ENCODE measurements around the gene CORO1C.

CORO1C gene

DNA sequence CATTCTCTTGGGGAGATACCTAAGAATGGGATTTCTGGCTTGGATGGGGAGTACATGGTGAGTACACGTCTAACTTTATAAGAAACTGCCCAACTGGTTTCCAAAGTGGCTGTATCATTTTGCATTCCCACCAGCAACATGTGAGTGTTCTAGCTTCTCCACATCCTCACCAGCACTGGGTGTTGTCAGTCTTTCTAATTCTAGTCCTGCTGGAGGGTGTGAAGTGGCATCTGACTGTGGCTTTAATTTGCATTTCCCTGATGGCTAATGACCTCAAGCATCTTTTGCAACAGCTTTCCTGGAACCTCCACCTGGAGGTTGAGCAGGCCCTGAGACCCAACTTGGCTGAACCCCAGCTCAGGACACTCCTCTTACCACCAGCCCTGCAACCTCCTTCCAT, 115.4 kb downstream of the CORO1C start:
- no peak for DNase-seq (ENCODE audit: low read depth in 2 of 2)

DNA sequence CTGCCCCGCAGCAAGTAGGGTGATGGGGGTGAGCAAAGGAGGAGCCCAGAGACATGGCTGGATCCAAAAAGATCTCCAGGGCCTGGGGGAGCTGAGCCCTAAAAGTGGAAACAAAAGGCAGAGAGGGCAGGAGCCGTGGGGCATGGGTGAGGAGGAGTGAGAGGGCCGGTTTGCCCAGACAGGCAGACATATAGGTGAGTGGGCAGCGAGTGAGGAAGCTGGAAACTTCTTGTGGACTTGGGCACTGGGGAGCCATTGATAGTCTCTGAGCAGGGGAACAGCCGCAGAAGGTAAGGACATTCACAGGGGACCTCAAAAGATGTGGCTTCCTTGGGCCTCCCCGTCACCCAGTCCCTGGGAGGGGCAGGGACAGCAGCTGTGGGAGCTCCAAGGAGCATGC, 116.7 kb downstream of the CORO1C start:
- no peak for DNase-seq (ENCODE audit: low read depth in 2 of 2)

DNA sequence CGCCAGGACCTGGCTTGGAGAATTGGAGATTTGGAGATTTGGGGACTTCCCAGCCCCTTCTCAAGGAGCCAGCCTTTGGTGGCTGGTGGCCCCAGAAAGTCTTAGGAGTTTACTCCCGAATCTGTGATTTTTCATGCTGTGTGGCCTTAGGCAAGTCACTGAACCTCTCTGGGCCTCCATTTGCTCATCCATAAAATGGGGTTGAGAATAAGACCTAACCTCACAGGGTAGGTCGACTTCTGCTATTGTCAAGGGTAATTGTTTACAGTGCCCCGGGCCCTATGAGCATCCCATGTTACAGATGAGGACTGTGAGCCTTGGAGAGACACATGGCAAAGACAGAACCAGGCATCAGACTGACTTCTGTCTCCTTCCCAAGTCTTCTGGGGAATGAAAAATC, 117.3 kb downstream of the CORO1C start:
- DNase-seq (ENCODE audit: low read depth in 2 of 2): no peak

DNA sequence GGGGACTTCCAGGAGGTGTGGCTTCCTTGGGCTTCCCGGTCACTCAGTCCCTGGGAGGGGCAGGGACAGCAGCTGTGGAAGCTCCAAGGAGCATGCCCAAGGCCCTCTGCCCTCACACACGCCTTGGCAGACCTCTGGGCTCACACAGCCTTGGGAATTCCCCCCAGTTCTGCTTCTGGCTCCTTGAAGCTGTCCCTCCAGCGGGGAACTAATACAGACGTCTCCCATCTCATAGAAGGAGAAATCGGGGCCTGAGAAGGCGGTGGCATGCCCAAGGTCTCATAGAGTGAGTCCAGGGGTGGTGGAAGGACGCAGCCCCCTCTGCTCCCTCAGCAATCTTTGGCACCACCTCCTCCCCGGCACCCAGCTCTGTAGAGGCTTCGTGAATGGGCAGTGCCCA, 117.8 kb downstream of the CORO1C start:
- DNase-seq (ENCODE audit: low read depth in 2 of 2): no peak

DNA sequence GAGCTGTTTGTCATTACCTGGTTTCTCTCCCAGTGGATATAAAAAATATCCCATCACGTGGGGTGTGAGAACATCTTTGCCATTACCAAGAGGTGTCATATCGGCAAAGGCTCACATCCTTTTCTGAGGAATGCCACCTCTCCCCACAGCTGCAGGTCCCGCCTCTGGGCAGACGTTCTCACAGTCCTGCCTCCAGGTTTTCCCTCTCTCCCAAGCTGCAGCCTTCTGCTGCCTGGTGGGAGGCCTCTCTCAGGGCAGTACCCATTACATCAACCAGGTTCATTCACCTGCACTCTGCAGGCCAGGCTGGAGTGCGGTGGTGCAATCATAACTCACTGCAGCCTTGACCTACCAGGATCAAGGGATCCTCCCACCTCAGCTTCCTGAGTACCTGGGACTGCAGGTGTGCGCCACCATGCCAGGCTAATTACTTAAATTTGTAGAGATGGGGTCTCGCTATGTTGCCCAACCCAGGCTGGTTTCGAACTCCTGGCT, 118.5 kb downstream of the CORO1C start:
- no peak for DNase-seq (ENCODE audit: low read depth in 2 of 2)

DNA sequence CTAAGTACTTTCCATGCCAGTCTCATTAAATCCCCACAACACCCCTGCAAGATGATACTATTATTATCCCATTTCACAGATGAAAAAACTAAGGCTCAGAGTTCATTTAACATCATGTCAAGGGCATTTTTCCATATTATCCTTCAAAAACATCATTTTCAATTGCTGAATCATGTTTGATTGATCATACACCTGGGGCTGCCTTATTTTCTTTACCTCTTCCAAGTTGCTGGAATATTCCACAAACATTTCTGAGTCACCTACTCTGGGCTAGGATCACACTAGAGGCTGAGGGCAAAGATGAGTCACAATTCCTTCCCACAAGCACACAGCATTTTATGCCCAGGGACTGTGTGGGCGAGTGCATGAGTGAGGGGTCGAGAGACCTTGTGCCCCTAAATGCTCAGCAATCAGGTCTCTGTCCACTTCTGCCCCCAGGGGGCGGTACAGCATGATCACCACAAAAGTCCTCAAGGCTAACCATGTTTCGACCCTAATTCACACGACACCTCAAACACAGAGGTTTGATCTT, 119.4 kb downstream of the CORO1C start:
- peak in 1 of 2 experiments; percentile 62 for DNase-seq (ENCODE audit: low read depth in 2 of 2)

DNA sequence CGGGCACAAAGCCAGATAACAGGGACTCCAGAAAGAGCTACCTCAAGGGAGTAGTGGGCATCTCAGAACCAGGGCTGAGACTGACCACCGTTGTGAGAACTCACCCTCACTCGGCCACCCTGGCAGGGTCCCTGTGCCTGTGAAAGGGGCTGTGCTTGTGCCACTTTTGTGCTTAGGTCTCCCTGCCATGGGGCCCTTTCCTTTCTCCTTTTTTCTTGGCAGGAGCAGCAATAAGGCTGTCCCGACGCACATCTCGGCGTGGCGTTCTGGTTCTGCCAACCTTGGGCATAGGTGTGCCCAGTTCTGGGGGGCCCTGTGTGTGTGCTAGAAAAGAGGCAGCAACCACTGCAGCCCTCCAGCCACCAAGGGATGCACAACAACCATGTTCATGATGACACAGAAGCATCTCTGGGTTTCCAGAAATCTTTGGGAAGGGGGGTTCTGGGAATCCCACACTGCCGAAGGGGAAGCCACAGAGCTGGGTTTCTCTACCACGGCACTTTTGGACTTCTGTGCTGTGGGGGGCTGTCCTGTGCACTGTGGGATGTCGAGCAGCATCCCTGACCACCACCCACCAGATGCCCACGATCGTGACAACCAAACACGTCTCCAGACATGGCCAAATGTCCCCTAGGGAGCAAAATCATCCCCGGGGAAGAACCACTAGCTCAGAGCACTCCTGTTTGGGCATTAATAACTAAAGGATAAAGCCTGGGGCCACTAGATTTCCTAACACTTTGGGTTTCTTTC, 120.3 kb downstream of the CORO1C start:
- DNase-seq (ENCODE audit: low read depth in 2 of 2): no peak

DNA sequence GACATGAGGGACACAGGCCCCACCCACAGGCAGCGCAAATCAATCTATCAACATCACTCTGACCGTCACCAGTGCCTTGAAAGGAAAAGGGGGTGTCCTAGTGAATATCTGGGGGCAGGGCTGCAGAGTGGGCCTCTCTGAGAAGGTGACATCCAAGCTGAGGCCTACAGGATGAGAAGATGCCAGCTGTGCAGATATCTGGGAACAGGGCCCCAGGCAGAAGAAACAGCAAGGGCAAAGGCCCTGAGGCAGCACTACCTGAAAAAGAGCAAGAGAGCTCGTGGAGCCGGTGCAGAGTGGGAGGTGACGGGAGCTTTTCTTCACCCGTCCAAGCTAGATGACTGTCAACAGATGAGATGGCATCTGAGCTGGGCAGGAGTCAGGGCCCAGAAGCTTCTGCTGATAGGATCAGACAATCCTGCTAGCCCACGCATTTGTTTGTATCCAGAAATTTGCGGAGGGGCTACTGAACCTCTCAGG, 120.9 kb downstream of the CORO1C start:
- DNase-seq (ENCODE audit: low read depth in 2 of 2): no peak

DNA sequence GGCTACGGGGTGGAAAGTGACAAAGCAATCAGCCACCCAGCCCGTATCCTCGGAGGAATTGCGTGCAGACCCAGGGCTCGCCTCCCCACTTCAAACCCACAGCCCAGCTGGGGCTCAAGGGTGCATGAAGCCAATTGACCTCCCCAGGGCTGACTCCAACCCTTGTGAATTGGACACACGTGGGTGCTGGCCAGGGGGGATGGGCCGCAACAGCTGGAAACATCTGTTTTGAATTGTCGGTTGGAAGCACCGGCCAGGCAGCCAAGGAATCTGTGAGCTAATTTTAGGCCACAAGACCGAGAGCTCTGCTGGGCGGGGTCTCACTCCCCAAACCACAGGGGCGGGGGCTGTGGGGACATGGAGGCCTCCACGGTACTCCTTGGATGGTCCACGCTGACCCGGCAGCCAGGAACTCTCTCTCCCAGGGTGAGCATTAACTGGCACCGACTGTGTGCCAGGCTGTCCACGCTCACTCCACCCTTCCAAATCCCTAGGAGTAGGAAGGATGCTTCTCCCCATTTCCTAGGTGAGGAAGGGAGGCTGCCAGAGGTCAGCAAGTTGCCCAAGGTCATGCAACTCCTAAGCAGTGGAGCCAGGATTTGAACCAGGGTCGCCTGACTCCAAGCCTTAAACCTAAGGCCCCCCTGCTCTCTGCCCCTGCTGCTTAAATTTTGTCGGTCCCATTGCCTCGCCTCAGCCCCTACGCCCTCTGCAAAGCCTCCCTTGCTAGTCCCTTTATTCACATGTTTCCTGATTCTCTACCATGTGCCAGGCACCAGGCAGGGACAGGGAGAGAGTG, 121.6 kb downstream of the CORO1C start:
- DNase-seq (ENCODE audit: low read depth in 2 of 2): peak; percentile 82 to 84

DNA sequence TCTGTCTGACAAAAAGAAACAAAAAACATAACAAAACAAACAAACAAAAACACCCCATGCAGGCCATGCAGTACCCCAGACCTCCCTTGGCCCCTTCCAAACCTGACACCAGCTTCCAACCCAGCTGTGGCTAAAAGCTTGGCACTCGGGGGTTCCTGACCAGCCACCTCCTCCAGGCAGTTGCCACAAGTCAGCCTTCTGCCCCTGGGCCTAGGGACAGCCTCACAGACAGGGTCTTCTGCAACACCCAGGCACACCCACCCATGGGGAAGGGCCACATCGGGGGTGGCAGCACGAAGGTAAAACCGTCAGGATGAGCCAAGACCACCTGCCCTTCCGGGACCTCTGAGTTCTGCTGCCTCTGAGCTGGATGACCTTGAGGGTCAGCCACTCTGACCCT, 122.7 kb downstream of the CORO1C start:
- no peak for DNase-seq (ENCODE audit: low read depth in 2 of 2)

DNA sequence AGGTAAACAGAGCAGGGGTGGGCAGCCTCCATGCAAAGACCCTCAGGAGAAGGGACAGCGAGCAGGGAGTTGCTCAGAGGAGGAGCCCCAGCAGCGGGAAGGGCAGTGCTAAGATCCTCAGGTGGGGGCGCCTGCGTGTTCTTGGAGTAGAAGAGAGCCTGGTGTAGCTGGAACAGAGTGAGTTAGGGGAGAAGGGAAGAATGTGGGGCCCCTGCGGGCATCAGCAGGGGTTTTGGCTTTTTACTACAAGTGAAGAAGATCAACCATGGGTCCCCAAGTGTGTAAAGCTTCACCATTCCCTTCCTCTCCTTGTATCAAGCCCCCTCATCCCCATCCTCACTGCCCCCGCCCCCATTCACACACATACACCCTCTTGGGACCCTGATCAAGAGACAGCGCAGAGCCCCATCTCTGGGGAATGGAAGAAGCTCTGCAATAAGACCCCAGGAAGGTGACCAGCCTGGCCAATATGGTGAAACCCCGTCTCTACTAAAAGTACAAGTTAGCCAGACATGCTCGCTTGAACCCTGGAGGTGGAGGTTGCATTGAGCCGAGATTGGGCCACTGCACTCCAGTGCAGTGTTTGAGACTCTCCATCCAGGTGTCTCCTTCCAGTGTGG, 123.2 kb downstream of the CORO1C start:
- DNase-seq (ENCODE audit: low read depth in 2 of 2): no peak

DNA sequence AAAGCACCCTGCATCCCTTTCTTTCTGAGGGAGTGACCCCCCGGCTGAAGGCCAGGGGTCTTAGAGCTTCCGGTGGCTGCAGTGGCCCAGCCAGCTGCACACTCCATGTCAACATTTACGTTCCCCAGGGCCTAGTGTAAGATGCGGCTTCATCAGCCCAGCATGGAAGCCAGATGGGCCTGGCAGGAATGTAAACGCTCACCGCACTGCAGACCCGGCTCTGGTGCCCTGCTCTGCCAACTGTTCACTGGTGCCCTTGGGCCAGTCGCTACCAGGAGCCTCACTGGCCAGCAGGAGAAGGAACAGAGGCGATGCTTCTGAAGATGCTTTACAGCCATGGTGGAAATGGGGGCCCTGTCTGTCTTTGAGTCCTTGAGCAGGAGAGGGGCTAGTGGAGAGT, 124.8 kb downstream of the CORO1C start:
- DNase-seq (ENCODE audit: low read depth in 2 of 2): no peak

DNA sequence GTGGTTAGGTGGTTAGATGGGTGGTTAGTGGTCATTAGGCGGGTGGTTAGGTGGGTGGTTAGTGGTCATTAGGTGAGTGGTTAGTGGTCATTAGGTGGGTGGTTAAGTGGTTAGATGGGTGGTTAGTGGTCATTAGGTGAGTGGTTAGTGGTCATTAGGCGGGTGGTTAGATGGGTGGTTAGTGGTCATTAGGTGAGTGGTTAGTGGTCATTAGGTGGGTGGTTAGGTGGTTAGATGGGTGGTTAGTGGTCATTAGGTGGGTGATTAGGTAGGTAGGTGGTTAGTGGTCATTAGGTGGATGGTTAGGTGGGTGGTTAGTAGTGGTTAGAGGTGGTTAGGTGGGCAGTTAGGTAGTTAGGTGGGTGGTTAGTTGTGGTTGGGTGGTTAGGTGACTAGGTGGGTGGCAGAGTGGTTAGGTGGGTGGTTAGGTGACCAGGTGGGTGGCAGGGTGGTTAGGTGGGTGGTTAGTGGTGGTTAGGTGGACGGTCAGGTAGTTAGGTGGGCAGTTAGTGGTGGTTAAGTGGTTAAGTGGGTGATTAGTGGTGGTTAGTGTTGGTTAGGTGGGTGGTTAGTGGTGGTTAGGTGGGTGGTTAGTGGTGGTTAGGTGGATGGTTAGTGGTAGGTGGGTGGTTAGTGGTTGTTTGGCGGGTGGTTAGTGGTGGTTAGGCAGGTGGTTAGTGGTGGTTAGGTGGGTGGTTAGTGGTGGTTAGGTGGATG, 125.5 kb downstream of the CORO1C start:
- DNase-seq (ENCODE audit: low read depth in 2 of 2): no peak

DNA sequence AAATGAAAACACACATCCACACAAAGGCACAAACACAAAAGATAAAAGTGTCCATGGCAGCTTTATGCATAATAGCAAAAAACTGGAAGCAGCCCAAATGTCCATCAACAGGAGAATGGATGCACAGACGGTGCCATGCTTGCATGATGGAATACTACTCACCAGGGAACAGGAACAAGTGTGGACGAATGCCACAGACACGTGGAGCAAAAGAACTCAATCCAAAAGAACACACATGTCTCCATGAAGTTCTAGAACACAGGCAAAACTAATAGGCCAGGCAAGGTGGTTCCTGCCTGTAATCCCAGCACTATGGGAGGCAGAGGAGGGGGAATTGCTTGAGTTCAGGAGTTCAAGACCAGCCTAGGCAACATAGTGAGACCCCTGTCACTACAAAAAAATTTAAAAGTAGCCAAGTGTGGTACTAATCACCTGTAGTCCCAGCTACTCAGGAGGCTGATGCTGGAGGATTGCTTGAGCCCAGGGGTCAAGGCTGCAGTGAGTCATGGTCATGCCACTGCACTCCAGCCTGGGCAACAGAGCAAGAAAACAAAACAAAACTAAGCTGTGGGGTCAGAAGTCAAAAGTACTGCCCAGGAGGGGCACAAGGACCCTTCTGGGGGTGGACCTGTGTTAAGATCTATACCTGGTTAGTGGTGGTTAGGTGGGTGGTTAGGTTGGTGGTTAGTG, 126.2 kb downstream of the CORO1C start:
- DNase-seq (ENCODE audit: low read depth in 2 of 2): no peak

DNA sequence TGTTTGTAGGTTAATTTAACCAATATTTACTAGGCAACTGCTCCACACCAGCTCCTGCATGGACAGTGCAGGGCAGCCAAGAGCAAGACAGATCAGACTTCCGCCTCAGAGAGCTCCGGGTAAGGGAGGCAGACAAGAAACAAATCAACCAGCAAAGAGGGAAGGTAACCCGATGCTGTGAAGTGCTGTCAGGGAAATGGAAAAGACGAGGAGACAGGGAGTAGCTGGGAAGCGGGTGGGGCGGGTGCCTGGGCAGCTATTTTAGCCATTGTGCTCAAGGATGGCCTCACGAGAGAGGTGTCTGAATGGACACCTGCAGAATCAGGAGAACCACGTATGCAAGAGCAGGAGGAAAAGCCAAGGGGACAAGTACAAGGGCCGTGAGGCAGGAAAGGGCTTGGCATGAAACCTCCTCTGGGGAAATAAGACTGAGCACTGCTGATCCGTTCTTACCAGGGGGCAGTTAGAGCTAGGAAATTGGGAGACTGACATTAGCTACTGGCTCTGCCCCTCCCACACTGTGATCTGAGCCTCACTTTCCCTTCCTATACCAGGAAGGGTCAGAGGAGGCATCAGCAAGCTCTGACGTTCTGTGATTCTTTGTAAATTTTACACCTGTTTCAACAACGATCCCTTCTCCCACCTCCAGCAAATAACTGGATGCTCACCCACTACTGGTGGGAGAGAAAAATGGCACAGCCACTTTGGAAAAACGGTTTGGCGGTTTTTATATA, 126.9 kb downstream of the CORO1C start:
- no peak for DNase-seq (ENCODE audit: low read depth in 2 of 2)

DNA sequence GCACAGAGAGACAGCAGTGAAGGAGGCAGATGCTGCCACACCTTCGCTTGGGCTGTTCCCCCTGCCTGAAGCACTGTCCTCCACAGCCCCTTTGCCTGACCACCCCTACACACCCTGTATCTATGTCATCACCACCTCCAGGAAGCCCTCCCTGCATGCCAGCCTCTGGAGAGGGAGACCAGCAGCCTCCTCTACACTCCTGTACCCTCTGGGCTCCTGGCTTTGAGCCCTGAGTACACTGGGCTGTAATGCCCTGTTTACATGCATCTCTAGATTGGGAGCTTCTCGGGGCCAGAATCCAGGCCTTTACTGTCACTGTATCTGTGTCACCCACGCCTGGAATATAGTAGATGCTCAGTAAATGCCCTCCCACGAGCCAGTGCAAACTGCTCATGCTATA, 127.6 kb downstream of the CORO1C start:
- DNase-seq (ENCODE audit: low read depth in 2 of 2): no peak

DNA sequence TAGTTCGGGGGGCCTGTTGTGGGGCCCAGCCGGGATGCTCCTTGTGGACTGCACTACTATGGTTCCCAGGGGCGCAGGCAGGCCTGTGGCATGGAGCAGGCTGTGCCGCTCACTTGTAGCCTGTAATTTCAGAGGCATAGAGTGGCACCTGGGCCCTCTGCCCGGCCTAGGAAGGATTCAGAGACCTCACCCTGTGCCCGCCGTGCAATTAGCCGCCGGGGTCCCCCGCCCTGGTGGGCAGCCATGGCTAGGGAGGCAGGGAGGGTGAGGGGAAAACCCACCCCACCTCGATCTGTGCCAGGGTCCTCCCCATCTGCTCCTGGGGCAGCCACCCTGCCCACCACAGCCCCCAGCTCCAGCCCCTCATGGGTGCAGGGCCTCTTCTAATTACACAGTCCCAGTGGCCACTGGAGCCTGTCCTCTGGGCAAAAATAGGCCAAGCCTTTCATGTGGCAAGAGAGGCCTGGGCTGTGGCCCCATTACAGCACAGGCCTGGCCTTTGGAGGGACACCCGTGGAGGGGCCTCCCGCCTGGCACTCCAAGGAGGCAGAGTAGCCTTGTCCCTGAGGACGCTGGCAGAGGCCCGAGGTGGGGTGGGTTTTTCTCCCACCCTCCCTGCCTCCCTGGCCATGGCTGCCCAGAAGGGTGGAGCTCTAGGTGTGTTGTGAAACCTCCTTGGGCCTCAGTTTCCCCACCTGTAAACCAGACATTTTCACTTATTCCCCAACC, 128.2 kb downstream of the CORO1C start:
- DNase-seq (ENCODE audit: low read depth in 2 of 2): no peak

DNA sequence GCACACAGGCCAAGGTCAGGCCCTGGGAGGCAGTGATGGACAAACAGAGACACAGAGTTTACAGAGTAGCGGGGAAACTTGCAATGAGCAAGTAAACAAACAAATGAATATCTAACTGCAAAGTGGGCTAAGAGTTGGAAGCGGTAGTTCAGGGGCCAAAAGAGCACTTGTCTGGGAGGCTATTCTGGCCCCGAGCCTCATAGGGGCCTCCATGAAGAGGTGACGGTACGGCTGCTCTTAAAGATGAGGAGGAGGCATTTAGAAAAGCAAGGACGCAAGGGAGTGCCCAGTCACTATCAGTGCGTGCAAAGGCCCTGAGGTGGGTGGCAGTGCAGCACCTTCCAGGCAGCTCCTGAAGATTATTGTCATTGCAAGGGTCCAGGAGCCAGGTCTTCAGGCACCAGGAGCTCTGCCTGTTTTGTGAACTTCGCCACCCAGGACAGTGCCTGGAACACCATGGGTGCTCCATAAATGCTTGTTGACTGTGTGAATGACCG, 129.1 kb downstream of the CORO1C start:
- no peak for DNase-seq (ENCODE audit: low read depth in 2 of 2)

DNA sequence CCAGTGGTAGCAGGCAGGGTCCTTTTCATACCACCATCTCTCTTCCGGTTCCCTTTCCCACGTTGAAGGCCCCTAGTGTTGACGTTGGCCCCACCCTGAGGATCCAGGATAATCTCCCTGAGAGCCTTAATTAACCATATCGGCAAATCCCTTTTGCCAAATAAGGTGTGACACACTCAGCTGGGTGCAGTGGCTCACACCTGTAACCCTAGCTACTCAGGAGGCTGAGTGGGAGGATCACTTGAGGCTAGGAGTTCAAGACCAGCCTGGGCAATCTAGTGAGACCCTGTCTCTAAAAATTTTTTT, 130.7 kb downstream of the CORO1C start:
- no peak for DNase-seq (ENCODE audit: low read depth in 2 of 2)

All from fibroblast of skin of left quadriceps (primary cell).